GM10266 (cell line): Measurements from ENCODE around the gene NOCT.
A peak's percentile ranks its signal among the peaks of the same experiment; 100 is the strongest.

Source experiments
- DNase-seq: peaks from one replicate; pipeline ENCODE4 v3.0.0; 2012; ENCODE audit errors: extremely low spot score
- CTCF ChIP-seq: IDR thresholded peaks from 2 replicates; pipeline ENCODE4 v1.5.1; 2012; ENCODE audit warnings: mild to moderate bottlenecking, low read depth; ENCODE audit not compliant: control insufficient read depth, insufficient read depth; ENCODE audit errors: missing control alignments

The NOCT gene

GRCh38 chr4:139015269-139015947 lies at the start of gene NOCT:
Gene NOCT, plus strand, starts transcription at chr4:139015781. Its CDS starts 201 bp downstream, at chr4:139015982.
- peak; percentile 95 for DNase-seq
- TF ChIP-seq CTCF = no peak

GRCh38 chr4:138967313-138967712 lies 48.3 kb upstream of the NOCT start:
- no peak for TF ChIP-seq CTCF
- peak; percentile 22 for DNase-seq

GRCh38 chr4:138972956-138973801 lies 42.4 kb upstream of the NOCT start:
- TF ChIP-seq CTCF = no peak
- no peak for DNase-seq

- no peak for DNase-seq
- no peak for TF ChIP-seq CTCF
Observed at GRCh38 chr4:138975225-138975624, 40.4 kb upstream of the NOCT start.

GRCh38 chr4:138976526-138976925 lies 39.1 kb upstream of the NOCT start:
- no peak for DNase-seq
- TF ChIP-seq CTCF = no peak

GRCh38 chr4:138977524-138977923 lies 38.1 kb upstream of the NOCT start:
- DNase-seq = peak; percentile 23
- TF ChIP-seq CTCF = no peak
